BLaER1 (cell line): ENCODE results near the gene RET.

Source experiments
- H3K27ac ChIP-seq: shearing (Covaris generic); formaldehyde crosslinking; 2 replicates; pipeline ENCODE4 v1.8.1; 2022
- H3K27me3 ChIP-seq: shearing (Covaris generic); formaldehyde crosslinking; 2 replicates; pipeline ENCODE4 v1.8.1; 2022
- H3K36me3 ChIP-seq: shearing (Covaris generic); formaldehyde crosslinking; 2 replicates; pipeline ENCODE4 v1.8.1; 2022
- H3K4me1 ChIP-seq: shearing (Covaris generic); formaldehyde crosslinking; 2 replicates; pipeline ENCODE4 v1.8.1; 2022
- H3K4me2 ChIP-seq: shearing (Covaris generic); formaldehyde crosslinking; 2 replicates; pipeline ENCODE4 v1.8.1; 2022
- H3K4me3 ChIP-seq: shearing (Covaris generic); formaldehyde crosslinking; 2 replicates; pipeline ENCODE4 v1.8.1; 2022
- H3K9ac ChIP-seq: shearing (Covaris generic); formaldehyde crosslinking; 2 replicates; pipeline ENCODE4 v1.8.1; 2022
- H3K9me3 ChIP-seq: shearing (Covaris generic); formaldehyde crosslinking; 2 replicates; pipeline ENCODE4 v1.8.1; 2022
- H4K20me1 ChIP-seq: shearing (Covaris generic); formaldehyde crosslinking; 2 replicates; pipeline ENCODE4 v1.8.1; 2022
- Cebpa-rat ChIP-seq: shearing (Covaris generic); IDR thresholded peaks from 2 replicates; pipeline ENCODE4 v1.8.1; 2022

RET gene

DNA sequence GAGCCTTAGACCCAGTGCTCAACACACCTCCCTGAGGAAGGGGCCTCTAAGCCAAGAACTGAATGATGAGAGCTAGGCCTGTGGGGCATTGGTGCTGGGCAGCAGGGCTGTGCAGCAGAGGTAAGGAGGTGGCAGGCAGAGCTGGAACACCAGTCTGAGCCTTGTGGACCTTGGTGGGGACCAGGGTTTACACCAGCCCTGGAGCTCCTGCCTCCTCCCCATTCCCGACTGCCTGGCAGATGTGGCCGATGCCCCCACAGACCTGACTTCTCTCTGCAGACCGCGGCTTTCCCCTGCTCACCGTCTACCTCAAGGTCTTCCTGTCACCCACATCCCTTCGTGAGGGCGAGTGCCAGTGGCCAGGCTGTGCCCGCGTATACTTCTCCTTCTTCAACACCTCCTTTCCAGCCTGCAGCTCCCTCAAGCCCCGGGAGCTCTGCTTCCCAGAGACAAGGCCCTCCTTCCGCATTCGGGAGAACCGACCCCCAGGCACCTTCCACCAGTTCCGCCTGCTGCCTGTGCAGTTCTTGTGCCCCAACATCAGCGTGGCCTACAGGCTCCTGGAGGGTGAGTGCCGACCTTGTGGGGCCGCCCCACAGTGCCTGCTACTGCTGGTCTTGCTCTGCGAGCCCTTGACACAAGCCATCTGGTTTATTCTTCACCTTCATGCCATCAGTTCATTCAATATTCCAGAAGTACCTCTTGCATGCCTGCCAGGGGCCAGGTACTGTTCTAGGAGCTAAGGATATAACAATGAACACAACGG lies 25.4 kb downstream of the RET start:
- H3K27me3 ChIP-seq = peaks cover 23% of the 10 kb centered on the region
- H3K27ac ChIP-seq = no peak overlapping the region
- TF ChIP-seq Cebpa-rat = no peak

GRCh38 chr10:43105102-43105955 lies 28.5 kb downstream of the RET start:
- Histone ChIP-seq H3K36me3 (no peaks in the 10 kb centered on the region), H4K20me1 (no peaks in the 10 kb centered on the region), H3K27me3 (peaks cover 23% of the 10 kb centered on the region), H3K4me3 (peak overlapping the region; percentile 68), H3K27ac (no peak overlapping the region), H3K4me1 (peaks cover 52% of the 10 kb centered on the region), H3K9ac (peak overlapping the region; percentile 64), H3K9me3 (no peaks in the 10 kb centered on the region), H3K4me2 (peak overlapping the region; percentile 98)
- no peak for TF ChIP-seq Cebpa-rat

More for the DNA sequence above, 25.4 kb downstream of the RET start:
- Histone ChIP-seq H3K4me3 (no peak overlapping the region), H3K4me2 (0 out of 2 replicates have a peak overlapping the region, but pooled peaks have one; percentile 24), H3K4me1 (peaks cover 44% of the 10 kb centered on the region), H3K36me3 (no peaks in the 10 kb centered on the region), H3K9ac (no peak overlapping the region), H3K9me3 (no peaks in the 10 kb centered on the region), H4K20me1 (no peaks in the 10 kb centered on the region)

- peaks cover 57% of the 10 kb centered on the region for H3K4me1 ChIP-seq
- peak overlapping the region; percentile 68; the same call in 1 of the 2 replicates for H3K4me3 ChIP-seq
- H3K4me2 ChIP-seq = peak overlapping the region; percentile 98
- no peaks in the 10 kb centered on the region for H4K20me1 ChIP-seq
- H3K9me3 ChIP-seq = no peaks in the 10 kb centered on the region
- TF ChIP-seq Cebpa-rat = no peak
- H3K36me3 ChIP-seq = no peaks in the 10 kb centered on the region
- H3K9ac ChIP-seq = no peak overlapping the region
- H3K27ac ChIP-seq = no peak overlapping the region
- H3K27me3 ChIP-seq = peaks cover 23% of the 10 kb centered on the region
Measured at GRCh38 chr10:43105956-43106229, 29.0 kb downstream of the RET start.

DNA sequence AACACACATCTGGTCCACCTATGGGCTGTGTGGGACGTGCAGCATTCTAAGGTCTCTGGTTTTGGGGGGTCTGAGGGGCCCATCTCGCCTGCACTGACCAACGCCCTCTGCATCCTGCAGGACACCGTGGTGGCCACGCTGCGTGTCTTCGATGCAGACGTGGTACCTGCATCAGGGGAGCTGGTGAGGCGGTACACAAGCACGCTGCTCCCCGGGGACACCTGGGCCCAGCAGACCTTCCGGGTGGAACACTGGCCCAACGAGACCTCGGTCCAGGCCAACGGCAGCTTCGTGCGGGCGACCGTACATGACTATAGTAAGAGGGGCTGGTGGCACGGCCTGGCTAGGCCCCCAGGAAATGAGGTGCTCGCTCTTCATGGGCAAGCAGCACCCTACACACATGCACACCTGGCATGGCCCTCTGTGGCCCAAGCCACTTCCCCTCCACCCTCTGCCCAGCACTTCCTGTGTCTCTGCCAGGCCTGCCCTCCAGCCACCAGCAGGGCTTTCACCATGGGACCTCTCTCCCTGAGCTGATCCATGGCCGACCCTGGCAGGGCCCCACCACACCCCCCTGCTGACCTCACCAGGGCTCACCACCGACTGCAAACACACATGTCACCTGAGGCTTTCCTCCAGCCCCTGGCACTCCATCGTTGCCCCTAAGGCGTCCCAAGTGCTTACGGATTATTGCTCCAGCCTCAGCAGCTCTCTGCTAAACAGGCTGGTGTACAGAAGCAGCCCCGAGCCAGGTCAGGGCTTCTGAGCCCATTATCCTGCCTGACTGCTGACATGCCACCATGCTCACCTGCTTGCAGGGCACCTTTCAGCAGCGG lies 29.6 kb downstream of the RET start:
- Histone ChIP-seq H3K4me1 (peaks cover 57% of the 10 kb centered on the region), H3K9ac (no peak overlapping the region), H3K4me3 (no peak overlapping the region), H3K27ac (no peak overlapping the region), H3K4me2 (peak overlapping the region; percentile 98), H3K9me3 (no peaks in the 10 kb centered on the region), H3K36me3 (no peaks in the 10 kb centered on the region), H3K27me3 (peaks cover 23% of the 10 kb centered on the region), H4K20me1 (no peaks in the 10 kb centered on the region)
- TF ChIP-seq Cebpa-rat = no peak

- no peak for TF ChIP-seq Cebpa-rat
- Histone ChIP-seq H3K4me3 (no peak overlapping the region), H3K4me2 (no peak overlapping the region), H3K9ac (no peak overlapping the region), H3K4me1 (peaks cover 69% of the 10 kb centered on the region), H3K9me3 (no peaks in the 10 kb centered on the region), H4K20me1 (no peaks in the 10 kb centered on the region), H3K36me3 (no peaks in the 10 kb centered on the region), H3K27ac (no peak overlapping the region), H3K27me3 (peaks cover 15% of the 10 kb centered on the region)
Measured at GRCh38 chr10:43108951-43109350, 32.1 kb downstream of the RET start.

GRCh38 chr10:43109671-43110249 lies 32.9 kb downstream of the RET start:
- TF ChIP-seq Cebpa-rat = no peak
- H3K27ac ChIP-seq = peak overlapping the region; percentile 81; the same call in 1 of the 2 replicates
- H3K9ac ChIP-seq = no peak overlapping the region
- H3K36me3 ChIP-seq = no peaks in the 10 kb centered on the region
- peak overlapping the region; percentile 56 for H3K4me2 ChIP-seq
- H3K4me3 ChIP-seq = no peak overlapping the region
- H3K27me3 ChIP-seq = peaks cover 7% of the 10 kb centered on the region
- H3K9me3 ChIP-seq = no peaks in the 10 kb centered on the region
- H3K4me1 ChIP-seq = peaks cover 70% of the 10 kb centered on the region
- no peaks in the 10 kb centered on the region for H4K20me1 ChIP-seq

DNA sequence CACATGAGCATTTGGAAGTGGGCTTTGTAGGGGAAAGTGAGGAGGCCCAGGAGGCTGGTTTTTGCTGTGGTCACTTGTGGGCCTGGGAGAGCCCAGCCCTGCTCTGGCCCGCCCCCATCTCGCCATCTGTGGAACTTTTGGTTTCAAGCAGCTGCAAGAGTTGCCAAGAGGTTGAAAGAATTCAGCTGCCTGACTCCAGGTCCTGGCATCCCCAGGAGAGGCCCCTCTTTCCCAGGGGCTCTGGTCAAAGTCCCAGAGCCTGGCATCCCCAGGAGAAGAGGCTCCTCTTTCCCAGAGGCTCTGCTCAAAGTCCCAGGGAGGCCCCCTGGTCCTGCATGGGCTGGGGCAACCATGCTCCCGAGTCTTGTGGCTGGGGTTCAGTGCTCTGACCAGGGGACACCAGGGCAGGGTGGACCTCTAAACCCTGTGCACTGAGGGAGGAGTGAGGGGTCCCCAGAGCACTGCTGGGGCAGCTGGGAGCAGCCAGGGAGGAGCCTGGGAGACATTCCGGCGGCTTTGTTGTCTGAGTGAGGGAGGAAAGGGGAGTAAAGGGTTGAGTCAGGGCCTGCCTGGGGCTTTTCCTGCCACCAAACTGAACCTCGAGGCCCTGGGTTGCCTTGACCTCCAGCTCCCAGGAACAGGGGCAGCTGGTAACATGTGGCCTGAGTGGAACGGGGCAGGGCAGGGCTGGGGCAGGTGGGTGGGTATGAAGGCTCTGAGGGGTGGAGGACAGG lies 33.6 kb downstream of the RET start:
- no peak for TF ChIP-seq Cebpa-rat
- Histone ChIP-seq H3K9me3 (no peaks in the 10 kb centered on the region), H3K4me2 (peak overlapping the region; percentile 56), H3K27me3 (no peaks in the 10 kb centered on the region), H3K4me3 (no peak overlapping the region), H3K4me1 (peaks cover 70% of the 10 kb centered on the region), H3K36me3 (no peaks in the 10 kb centered on the region), H3K9ac (peak overlapping the region; percentile 53), H4K20me1 (no peaks in the 10 kb centered on the region), H3K27ac (peak overlapping the region; percentile 81)

DNA sequence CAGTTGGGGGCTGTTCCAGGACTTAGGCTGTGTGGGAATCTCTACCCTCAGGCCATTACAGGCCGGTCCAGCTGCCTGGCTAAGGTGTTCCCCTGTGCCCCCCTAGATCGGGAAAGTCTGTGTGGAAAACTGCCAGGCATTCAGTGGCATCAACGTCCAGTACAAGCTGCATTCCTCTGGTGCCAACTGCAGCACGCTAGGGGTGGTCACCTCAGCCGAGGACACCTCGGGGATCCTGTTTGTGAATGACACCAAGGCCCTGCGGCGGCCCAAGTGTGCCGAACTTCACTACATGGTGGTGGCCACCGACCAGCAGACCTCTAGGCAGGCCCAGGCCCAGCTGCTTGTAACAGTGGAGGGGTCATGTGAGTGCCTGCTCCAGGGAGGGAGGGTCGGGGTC lies 34.2 kb downstream of the RET start:
- TF ChIP-seq Cebpa-rat = no peak
- Histone ChIP-seq H3K27ac (peak overlapping the region; percentile 81), H3K4me2 (peak overlapping the region; percentile 56), H3K9me3 (no peaks in the 10 kb centered on the region), H3K9ac (peak overlapping the region; percentile 53), H3K36me3 (no peaks in the 10 kb centered on the region), H3K27me3 (no peaks in the 10 kb centered on the region), H4K20me1 (no peaks in the 10 kb centered on the region), H3K4me3 (no peak overlapping the region), H3K4me1 (peaks cover 64% of the 10 kb centered on the region)
